Measurements from ENCODE around the gene TAB3. TPM values are rescaled to one million over a fixed set of nuclear protein-coding genes. Genes with fewer than 3 reads are reported as not detected.

The TAB3 gene
- total RNA-seq, 1 experiment from 2014 or later: 13.5 TPM

GRCh38 chrX:30781711-30782444 is 107.2 kb downstream of the TAB3 start:
- Histone ChIP-seq H4K5ac (ENCODE audit: insufficient read length, low read depth, low read length) (no peak overlapping the region), H2BK20ac (ENCODE audit: low read depth, low read length, poor library complexity, severe bottlenecking) (no peak overlapping the region), H3K4me2 (ENCODE audit: insufficient read depth, insufficient read length, low read length) (no peak overlapping the region), H3K9ac (ENCODE audit: extremely low read depth, insufficient read length, low read length) (no peak overlapping the region), H2AFZ (ENCODE audit: low read length) (no peak overlapping the region), H2BK120ac (ENCODE audit: low read depth, low read length, poor library complexity, severe bottlenecking) (no peak overlapping the region), H3K27me3 (ENCODE audit: insufficient read depth, low read length) (no peaks in the 10 kb centered on the region), H3K27ac (ENCODE audit: insufficient read length, low read depth, low read length) (no peak overlapping the region), H3K23me2 (ENCODE audit: insufficient read length, low read depth, low read length, poor library complexity, severe bottlenecking) (no peaks in the 10 kb centered on the region), H2BK15ac (ENCODE audit: low read depth, low read length) (no peak overlapping the region), H4K20me1 (ENCODE audit: control insufficient read depth, insufficient read depth, insufficient read length) (no peaks in the 10 kb centered on the region), H3K4me1 (ENCODE audit: insufficient read depth, low read length) (no peaks in the 10 kb centered on the region; the same call in 1 of the 2 replicates), H3T11ph (ENCODE audit: low read length) (no peak overlapping the region), H3K79me1 (ENCODE audit: insufficient read depth, low read depth, low read length, poor library complexity, severe bottlenecking) (no peaks in the 10 kb centered on the region), H3K23ac (ENCODE audit: insufficient read length, low read depth, low read length) (no peak overlapping the region), H4K91ac (ENCODE audit: insufficient read length, low read depth, low read length) (no peak overlapping the region), H3K56ac (ENCODE audit: insufficient read length, low read depth, low read length) (no peak overlapping the region), H3K79me2 (ENCODE audit: insufficient read depth, low read length) (no peaks in the 10 kb centered on the region), H3K14ac (ENCODE audit: insufficient read depth, low read length) (no peak overlapping the region), H3K9me3 (ENCODE audit: control insufficient read depth, low read depth, low read length) (no peaks in the 10 kb centered on the region), H2BK5ac (ENCODE audit: insufficient read length, low read length) (no peak overlapping the region), H3K4ac (ENCODE audit: low read depth, low read length) (no peak overlapping the region), H3K18ac (ENCODE audit: insufficient read length, low read depth, low read length) (no peak overlapping the region), H2AK5ac (ENCODE audit: insufficient read length, low read length) (no peak overlapping the region), H4K8ac (replicated peaks; ENCODE audit: insufficient read length, low read depth, low read length) (no peak overlapping the region), H2BK12ac (ENCODE audit: insufficient read length, low read depth, low read length) (no peak overlapping the region)
- TF ChIP-seq CTCF (conservative IDR thresholded peaks at IDR 0.05): no peak
- DNase-seq: no peak
- Mint-ChIP-seq H3K9me3 (peaks cover 49 to 55% of the 10 kb centered on the region in 2 experiments), H3K27me3 (ENCODE audit: low read depth) (no peaks in the 10 kb centered on the region), H3K27ac (no peak overlapping the region), H3K36me3 (ENCODE audit: insufficient read depth in 1 of 3, low read depth in 3 of 3) (peaks cover 2 to 3% (median 3%) of the 10 kb centered on the region in 3 experiments; a peak in 3 of 7 replicates), H3K4me3 (no peak overlapping the region; a peak in 1 of 5 replicates), H3K4me1 (peaks cover 13 to 14% of the 10 kb centered on the region in 2 experiments; a peak in 3 of 4 replicates)
- WGBS (ENCODE audit: extremely low coverage, insufficient read length, low lambda C conversion rate): no CpG with 5 or more reads among the region's 1 CpG

Measured in H9 (cell line).